B cell (primary cell): ENCODE results near the gene RABL6. TPM values are rescaled to one million over a fixed set of nuclear protein-coding genes. Genes with fewer than 3 reads are reported as not detected.

ENCODE experiments used
- ATAC-seq: fragments of 200-7000 bp; cut with Tn5 transposase; one replicate; pipeline ENCODE4 v1.10.0; 2021; ENCODE audit warnings: low read depth, mild to moderate bottlenecking, moderate number of reproducible peaks, moderate library complexity
- CTCF ChIA-PET: fragments of 350-600 bp; sonication (Branson Sonifier 250); formaldehyde crosslinking; loops from one replicate; lab custom pipeline; 2021; ENCODE audit warnings: antibody characterized with exemption, inconsistent platforms; lab: Charles Lee
- POLR2A ChIA-PET: fragments of 350-600 bp; sonication (Branson Sonifier 250); formaldehyde crosslinking; loops from one replicate; lab custom pipeline; 2021; ENCODE audit warnings: antibody characterized with exemption; lab: Charles Lee
- DNase-seq: peaks from one replicate; pipeline ENCODE4 v3.0.0; 2013
- H2AFZ ChIP-seq: 2 replicates; pipeline ENCODE4 v1.6.1; 2012; ENCODE audit warnings: mild to moderate bottlenecking, low read depth, low read length; ENCODE audit not compliant: insufficient read depth, poor library complexity, severe bottlenecking
- H3K27ac ChIP-seq, 2 donors: 1 replicate in 1 of 2; 2 replicates in 1 of 2; pipeline ENCODE4 v1.5.1; 2012 to 2013; ENCODE audit warnings: low read length in 2 of 2, mild to moderate bottlenecking in 2 of 2, moderate library complexity in 1 of 2
- H3K27me3 ChIP-seq, 4 experiments: fragments of 200-600 bp in 1 of 4; sonication (generic) in 1 of 4; replicated peaks in 1 of 4; 1 replicate in 2 of 4; 2 replicates in 2 of 4; pipeline versions ENCODE4 v1.6.1 to v1.7.0; 2013 to 2016; ENCODE audit warnings: low read length in 3 of 4, mild to moderate bottlenecking in 2 of 4, mixed read lengths in 1 of 4, moderate library complexity in 1 of 4; ENCODE audit not compliant: insufficient read depth in 4 of 4, control insufficient read depth in 3 of 4; ENCODE audit errors: control extremely low read depth in 1 of 4
- H3K36me3 ChIP-seq, 2 experiments: replicated peaks in 1 of 2; 1 replicate in 1 of 2; 2 replicates in 1 of 2; pipeline versions ENCODE4 v1.6.1 to v1.7.1; 2013; ENCODE audit warnings: low read length in 1 of 2; ENCODE audit not compliant: insufficient read depth in 2 of 2, control insufficient read depth in 1 of 2; ENCODE audit errors: control extremely low read depth in 1 of 2, extremely low read depth in 1 of 2
- H3K4me1 ChIP-seq, 2 donors: fragments of 200-600 bp in 1 of 2; sonication (generic) in 1 of 2; 1 replicate in 1 of 2; 2 replicates in 1 of 2; pipeline versions ENCODE4 v1.5.1 to v1.6.1; 2013 to 2017; ENCODE audit warnings: low read length in 2 of 2; ENCODE audit not compliant: control insufficient read depth in 2 of 2, insufficient read depth in 2 of 2
- H3K4me2 ChIP-seq: replicated peaks from 2 replicates; pipeline ENCODE3; 2012; ENCODE audit warnings: mild to moderate bottlenecking, low read depth, low read length; ENCODE audit not compliant: poor library complexity, severe bottlenecking
- H3K4me3 ChIP-seq, 5 experiments: fragments of 200-600 bp in 1 of 5; sonication (generic) in 1 of 5; 1 replicate in 3 of 5; 2 replicates in 2 of 5; pipeline versions ENCODE4 v1.5.1 to v1.7.0; 2011 to 2016; ENCODE audit warnings: low read length in 4 of 5, mild to moderate bottlenecking in 4 of 5, low read depth in 2 of 5, control low read depth in 1 of 5, moderate library complexity in 1 of 5; ENCODE audit not compliant: insufficient read depth in 1 of 5; ENCODE audit errors: control extremely low read depth in 1 of 5, extremely low read depth in 1 of 5
- H3K79me2 ChIP-seq: fragments of 200-600 bp; sonication (generic); one replicate; pipeline ENCODE4 v1.6.0; 2016; ENCODE audit warnings: low read length; ENCODE audit not compliant: control insufficient read depth, insufficient read depth
- H3K9ac ChIP-seq: fragments of 200-600 bp; sonication (generic); 2 replicates; pipeline ENCODE4 v1.6.1; 2017; ENCODE audit warnings: mild to moderate bottlenecking, low read length, moderate library complexity
- H3K9me3 ChIP-seq, 3 donors: one replicate each; pipeline versions ENCODE4 v1.6.1 to v1.7.1; 2013; ENCODE audit warnings: low read length in 2 of 3; ENCODE audit not compliant: control insufficient read depth in 2 of 3, insufficient read depth in 1 of 3; ENCODE audit errors: control extremely low read depth in 1 of 3
- H4K20me1 ChIP-seq: 2 replicates; pipeline ENCODE4 v1.6.0; 2012; ENCODE audit warnings: mild to moderate bottlenecking, low read length; ENCODE audit not compliant: insufficient read depth, control insufficient read depth, poor library complexity, severe bottlenecking
- H3K27ac Mint-ChIP-seq: one replicate; pipeline ENCODE4 v1.8.0; 2021; ENCODE audit warnings: mixed read lengths
- H3K27me3 Mint-ChIP-seq: one replicate; pipeline ENCODE4 v1.8.0; 2021; ENCODE audit warnings: mixed read lengths
- H3K4me1 Mint-ChIP-seq: one replicate; pipeline ENCODE4 v1.8.0; 2021; ENCODE audit warnings: mixed read lengths
- H3K4me3 Mint-ChIP-seq: one replicate; pipeline ENCODE4 v1.8.0; 2021; ENCODE audit warnings: mixed read lengths
- H3K9me3 Mint-ChIP-seq: one replicate; pipeline ENCODE4 v1.8.0; 2022; ENCODE audit warnings: mixed read lengths; ENCODE audit not compliant: insufficient read depth
- CTCF ChIP-seq: fragments of 200-600 bp; IDR thresholded peaks from one replicate; pipeline ENCODE4 v1.8.0; 2022; ENCODE audit warnings: antibody characterized with exemption, mild to moderate bottlenecking
- EZH2 ChIP-seq: IDR thresholded peaks from 2 replicates; pipeline ENCODE4 v1.6.1; 2012; ENCODE audit warnings: borderline replicate concordance, low read depth, mild to moderate bottlenecking, moderate library complexity, low read length; ENCODE audit not compliant: insufficient read depth, poor library complexity, severe bottlenecking
- WGBS: methylation state at CpG from one replicate; pipeline ENCODE4 v1.1.5; 2013; ENCODE audit warnings: missing lambda C conversion rate; ENCODE audit not compliant: insufficient coverage; 5-methylcytosine and 5-hydroxymethylcytosine counted together
- intact Hi-C: fragments of 100-400 bp; cut with micrococcal nuclease; formaldehyde crosslinking; loops from one replicate; pipeline ENCODE4 v1.10.0; 2022
- polyA plus RNA-seq: library from polyadenylated mRNA; depleted of rRNA; stranded (reverse); fragments of >200 nt; gene quantifications from 2 replicates; pipeline ENCODE4 v1.2.3, GENCODE V29; 2012
- total RNA-seq, 2 donors: library from RNA; stranded (reverse); fragments of 120-200 nt in 1 of 2; gene quantifications; 1 replicate in 1 of 2; 2 replicates in 1 of 2; pipeline versions ENCODE4 v1.2.3 to v1.2.4, GENCODE V29; 2013 to 2022

The RABL6 gene
- total and polyA plus RNA-seq, 2 donors (not counting 1 experiment from before 2014, with no cell fraction given): 33.6 to 70.5 TPM

- no peak overlapping the region for H3K9ac ChIP-seq
- CTCF ChIA-PET: interaction anchor here (3.6 kb wide), 1 partner anchor 195 kb away, joined by 29 read pairs; no protein-coding TSS in a partner anchor
- H3K4me3 Mint-ChIP-seq: no peak overlapping the region
Measured at GRCh38 chr9:136840140-136840876, 32.6 kb downstream of the RABL6 start.

More at GRCh38 chr9:136840140-136840876, 32.6 kb downstream of the RABL6 start:
- no peak for ATAC-seq
- POLR2A ChIA-PET: no interaction called here
- H3K27me3 Mint-ChIP-seq: no peaks in the 10 kb centered on the region
- Histone ChIP-seq H4K20me1 (peaks cover 16% of the 10 kb centered on the region), H2AFZ (no peak overlapping the region), H3K36me3 (no peaks in the 10 kb centered on the region), H3K4me1 (peaks cover 15 to 30% of the 10 kb centered on the region in 2 donors), H3K27me3 (peaks cover 0 to 17% (median 3%) of the 10 kb centered on the region in 4 experiments), H3K79me2 (no peaks in the 10 kb centered on the region), H3K27ac (no peak overlapping the region), H3K4me2 (no peak overlapping the region), H3K9me3 (peaks cover 0 to 9% (median 0%) of the 10 kb centered on the region in 3 donors), H3K4me3 (no peak overlapping the region)
- intact Hi-C loops: no loop called here
- H3K9me3 Mint-ChIP-seq: no peaks in the 10 kb centered on the region
- 95% methylated on average over 32 of the region's 32 CpGs for WGBS
- DNase-seq: no peak
- TF ChIP-seq EZH2 (no peak), CTCF (no peak)
- H3K27ac Mint-ChIP-seq: no peak overlapping the region
- H3K4me1 Mint-ChIP-seq: peaks cover 11% of the 10 kb centered on the region
